ENCODE data around the gene ASTE1. TPM values are rescaled to one million over a fixed set of nuclear protein-coding genes. Genes with fewer than 3 reads are reported as not detected.

The ASTE1 gene
- total RNA-seq, 4 donors from 2014 or later, result 4.4 to 6.8 (median 5.2) TPM

- TF ChIP-seq CTCF (IDR thresholded peaks at IDR 0.05; ENCODE audit: low read depth), result no peak
Measured at GRCh38 chr3:130990282-130990681, 36.3 kb downstream of the ASTE1 start.

DNA sequence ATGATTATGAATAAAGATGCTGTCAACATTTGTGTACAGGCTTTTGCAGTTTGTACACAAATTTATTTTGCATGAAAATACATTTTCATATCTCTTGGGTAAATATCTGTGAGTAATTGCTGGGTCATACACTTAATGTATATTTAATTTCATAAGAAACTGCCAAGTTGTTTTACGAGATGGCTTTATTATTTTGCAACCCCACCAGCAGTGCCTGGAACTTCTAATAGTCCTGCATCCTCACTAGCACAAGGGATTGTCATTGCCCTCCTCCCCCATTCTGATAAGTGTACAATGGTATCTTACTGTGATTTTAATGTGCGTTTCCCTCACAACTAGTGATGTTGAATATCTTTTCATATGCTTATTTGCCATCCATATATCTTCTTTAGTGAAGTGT lies 45.2 kb downstream of the ASTE1 start:
- no peak for TF ChIP-seq CTCF (IDR thresholded peaks at IDR 0.05; ENCODE audit: low read depth)

DNA sequence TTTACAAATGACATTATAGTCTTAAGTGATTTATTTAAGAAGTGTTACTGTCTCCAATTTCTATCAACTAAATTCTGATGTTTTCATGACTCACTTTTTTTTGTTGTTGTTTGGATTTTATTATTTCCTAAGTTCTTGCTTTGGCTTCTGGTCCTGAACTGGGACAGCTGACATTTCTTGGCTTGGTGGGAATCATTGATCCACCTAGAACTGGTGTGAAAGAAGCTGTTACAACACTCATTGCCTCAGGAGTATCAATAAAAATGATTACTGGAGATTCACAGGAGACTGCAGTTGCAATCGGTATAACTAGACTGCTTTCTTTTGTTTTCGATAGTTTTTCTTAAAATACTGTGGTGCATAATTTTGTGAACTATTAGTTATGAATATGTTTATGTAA lies 47.5 kb downstream of the ASTE1 start:
- no peak for TF ChIP-seq CTCF (IDR thresholded peaks at IDR 0.05; ENCODE audit: low read depth)

DNA sequence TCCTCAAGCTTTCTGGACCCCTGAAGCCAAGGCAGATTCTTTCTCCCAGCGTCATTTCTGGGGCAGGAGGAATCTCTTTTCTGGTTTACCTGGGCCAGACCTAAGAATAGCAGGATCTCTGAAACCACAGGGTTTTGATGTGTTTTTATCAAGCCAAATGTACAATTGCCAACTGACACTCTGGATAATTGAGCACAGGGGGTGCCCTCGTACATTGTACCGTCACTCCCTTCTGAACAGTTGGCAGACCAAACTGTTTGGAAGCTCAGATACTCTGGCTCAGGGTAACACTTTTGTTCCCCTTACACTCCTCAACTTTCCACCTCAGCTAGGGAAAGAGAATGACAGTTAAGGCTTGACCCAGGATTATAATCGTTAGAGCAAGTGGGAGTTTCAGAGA lies 49.9 kb downstream of the ASTE1 start:
- no peak for TF ChIP-seq CTCF (IDR thresholded peaks at IDR 0.05; ENCODE audit: low read depth)

GRCh38 chr3:130975251-130975650 lies 51.4 kb downstream of the ASTE1 start:
- TF ChIP-seq CTCF (IDR thresholded peaks at IDR 0.05; ENCODE audit: low read depth), result no peak

- no peak for TF ChIP-seq CTCF (IDR thresholded peaks at IDR 0.05; ENCODE audit: low read depth)
Measured at GRCh38 chr3:130974201-130974600, 52.4 kb downstream of the ASTE1 start.

GRCh38 chr3:130973406-130973805 lies 53.2 kb downstream of the ASTE1 start:
- TF ChIP-seq CTCF (IDR thresholded peaks at IDR 0.05; ENCODE audit: low read depth), result no peak

All from subcutaneous adipose tissue (tissue), 4 donors.